GM18502 (cell line): ENCODE results near the gene LETM1.

Experiments used
- ATAC-seq: cut with Tn5 transposase; IDR thresholded peaks from one replicate; pipeline ENCODE4 v1.9.1; 2021; ENCODE audit warnings: mild to moderate bottlenecking; ENCODE audit not compliant: unreplicated experiment, poor library complexity

LETM1 gene

GRCh38 chr4:1784395-1784788 is 71.6 kb downstream of the LETM1 start:
- no peak for ATAC-seq

- ATAC-seq = no peak
Measured at GRCh38 chr4:1783970-1784369, 72.0 kb downstream of the LETM1 start.

GRCh38 chr4:1783015-1783414 is 72.9 kb downstream of the LETM1 start:
- no peak for ATAC-seq

- no peak for ATAC-seq
Measured at GRCh38 chr4:1780435-1780834, 75.5 kb downstream of the LETM1 start.

- no peak for ATAC-seq
Measured at GRCh38 chr4:1779588-1780382, 76.2 kb downstream of the LETM1 start.

GRCh38 chr4:1778642-1779392 is 77.1 kb downstream of the LETM1 start:
- no peak for ATAC-seq

- ATAC-seq = no peak
Measured at GRCh38 chr4:1777822-1778641, 77.9 kb downstream of the LETM1 start.

GRCh38 chr4:1776521-1777161 is 79.3 kb downstream of the LETM1 start:
- no peak for ATAC-seq

- ATAC-seq = no peak
Measured at GRCh38 chr4:1775731-1776500, 80.0 kb downstream of the LETM1 start.

GRCh38 chr4:1773754-1774153 is 82.2 kb downstream of the LETM1 start:
- ATAC-seq = no peak

GRCh38 chr4:1772853-1773538 is 83.0 kb downstream of the LETM1 start:
- ATAC-seq = no peak

- ATAC-seq = no peak
Measured at GRCh38 chr4:1771555-1772305, 84.2 kb downstream of the LETM1 start.

- ATAC-seq = no peak
Measured at GRCh38 chr4:1770791-1771231, 85.1 kb downstream of the LETM1 start.

- ATAC-seq = no peak
Measured at GRCh38 chr4:1770245-1770644, 85.7 kb downstream of the LETM1 start.

- ATAC-seq = no peak
Measured at GRCh38 chr4:1769692-1770091, 86.3 kb downstream of the LETM1 start.

- ATAC-seq = no peak
Measured at GRCh38 chr4:1768367-1769034, 87.5 kb downstream of the LETM1 start.

- no peak for ATAC-seq
Measured at GRCh38 chr4:1767770-1768366, 88.1 kb downstream of the LETM1 start.
